Glutamatergic neuron (in vitro differentiated cells): ENCODE results near the gene PIM3. TPM values are rescaled to one million over a fixed set of nuclear protein-coding genes. Genes with fewer than 3 reads are reported as not detected.

Source experiments
- DNase-seq: peaks from one replicate; pipeline ENCODE4 v3.0.0; 2022
- H3K27ac Mint-ChIP-seq: one replicate; pipeline ENCODE4 v1.8.0; 2020; ENCODE audit warnings: mild to moderate bottlenecking, mixed read lengths, inconsistent platforms; ENCODE audit not compliant: unreplicated experiment
- H3K27me3 Mint-ChIP-seq: one replicate; pipeline ENCODE4 v1.8.0; 2020; ENCODE audit warnings: mild to moderate bottlenecking, moderate library complexity, mixed read lengths, inconsistent platforms; ENCODE audit not compliant: unreplicated experiment
- H3K36me3 Mint-ChIP-seq: one replicate; pipeline ENCODE4 v1.8.0; 2020; ENCODE audit warnings: mild to moderate bottlenecking, mixed read lengths, inconsistent platforms; ENCODE audit not compliant: unreplicated experiment
- H3K4me1 Mint-ChIP-seq: one replicate; pipeline ENCODE4 v1.8.0; 2020; ENCODE audit warnings: mild to moderate bottlenecking, low read depth, mixed read lengths, inconsistent platforms; ENCODE audit not compliant: unreplicated experiment
- H3K4me3 Mint-ChIP-seq: one replicate; pipeline ENCODE4 v1.8.0; 2020; ENCODE audit warnings: mild to moderate bottlenecking, mixed read lengths, inconsistent platforms; ENCODE audit not compliant: unreplicated experiment
- H3K9me3 Mint-ChIP-seq: one replicate; pipeline ENCODE4 v1.8.0; 2020; ENCODE audit warnings: mild to moderate bottlenecking, moderate library complexity, mixed read lengths, inconsistent platforms; ENCODE audit not compliant: unreplicated experiment
- CTCF ChIP-seq: fragments of 200-600 bp; sonication (generic); IDR thresholded peaks from one replicate; pipeline ENCODE4 v1.5.0; 2021; ENCODE audit not compliant: partially characterized antibody, unreplicated experiment
- total RNA-seq: library from RNA; stranded (reverse); fragmentation: NEBNext Ultra II Directional; extraction: Animal tissue kit (Norgen Biotek cat#: 25700); gene quantifications from one replicate; pipeline ENCODE4 v1.2.1, GENCODE V29; 2021; ENCODE audit not compliant: unreplicated experiment

PIM3 gene
- total RNA-seq, 1 donor from 2014 or later: 32.3 TPM

- Mint-ChIP-seq H3K9me3 (peaks cover 5% of the 10 kb centered on the region), H3K36me3 (no peaks in the 10 kb centered on the region), H3K27me3 (peaks cover 4% of the 10 kb centered on the region), H3K4me3 (no peak overlapping the region), H3K4me1 (peaks cover 4% of the 10 kb centered on the region), H3K27ac (no peak overlapping the region)
- TF ChIP-seq CTCF: no peak
- DNase-seq: no peak
Observed at GRCh38 chr22:49955581-49956417, 4.8 kb upstream of the PIM3 start.

- H3K4me3 Mint-ChIP-seq: no peak overlapping the region
- TF ChIP-seq CTCF: no peak
- H3K27me3 Mint-ChIP-seq: peaks cover 4% of the 10 kb centered on the region
- DNase-seq: no peak
- H3K9me3 Mint-ChIP-seq: peaks cover 5% of the 10 kb centered on the region
- H3K36me3 Mint-ChIP-seq: no peaks in the 10 kb centered on the region
- no peak overlapping the region for H3K27ac Mint-ChIP-seq
- H3K4me1 Mint-ChIP-seq: peaks cover 4% of the 10 kb centered on the region
Observed at GRCh38 chr22:49956418-49956770, 4.2 kb upstream of the PIM3 start.

- Mint-ChIP-seq H3K27me3 (peaks cover 4% of the 10 kb centered on the region), H3K36me3 (no peaks in the 10 kb centered on the region), H3K4me1 (peaks cover 4% of the 10 kb centered on the region), H3K27ac (no peak overlapping the region), H3K9me3 (peaks cover 5% of the 10 kb centered on the region), H3K4me3 (no peak overlapping the region)
- TF ChIP-seq CTCF: no peak
- no peak for DNase-seq
Observed at GRCh38 chr22:49956914-49957825, 3.4 kb upstream of the PIM3 start.

- H3K27ac Mint-ChIP-seq: no peak overlapping the region
- H3K36me3 Mint-ChIP-seq: no peaks in the 10 kb centered on the region
- DNase-seq: peak; percentile 13
- peaks cover 4% of the 10 kb centered on the region for H3K27me3 Mint-ChIP-seq
- peaks cover 5% of the 10 kb centered on the region for H3K9me3 Mint-ChIP-seq
- no peak overlapping the region for H3K4me3 Mint-ChIP-seq
- peaks cover 4% of the 10 kb centered on the region for H3K4me1 Mint-ChIP-seq
- no peak for TF ChIP-seq CTCF
Observed at GRCh38 chr22:49957826-49958365, 2.7 kb upstream of the PIM3 start.
